ENCODE results near the gene CIB2.

CIB2 gene

GRCh38 chr15:78130466-78131294, 565 bp downstream of the CIB2 start:
- TF ChIP-seq REST (IDR thresholded peaks at IDR 0.05; ENCODE audit: insufficient read depth in 1 of 2, low read depth in 2 of 2, low read length in 2 of 2) (no peak), POLR2AphosphoS5 (IDR thresholded peaks at IDR 0.05; ENCODE audit: low read depth, low read length) (no peak), FOXP2 (optimal IDR thresholded peaks at IDR 0.05; ENCODE audit: borderline replicate concordance, extremely low read depth, extremely low read length, insufficient read depth) (no peak), SIN3A (IDR thresholded peaks at IDR 0.05; ENCODE audit: borderline replicate concordance, insufficient read depth, low read length) (no peak), TAF1 (IDR thresholded peaks at IDR 0.05; ENCODE audit: borderline replicate concordance, insufficient read depth, low read length) (no peak)

GRCh38 chr15:78129751-78130287, 1.4 kb downstream of the CIB2 start:
- TF ChIP-seq TAF1 (IDR thresholded peaks at IDR 0.05; ENCODE audit: borderline replicate concordance, insufficient read depth, low read length) (no peak), POLR2AphosphoS5 (IDR thresholded peaks at IDR 0.05; ENCODE audit: low read depth, low read length) (no peak), SIN3A (IDR thresholded peaks at IDR 0.05; ENCODE audit: borderline replicate concordance, insufficient read depth, low read length) (no peak), REST (IDR thresholded peaks at IDR 0.05; ENCODE audit: insufficient read depth in 1 of 2, low read depth in 2 of 2, low read length in 2 of 2) (no peak), FOXP2 (optimal IDR thresholded peaks at IDR 0.05; ENCODE audit: borderline replicate concordance, extremely low read depth, extremely low read length, insufficient read depth) (no peak)

- no peak for TF ChIP-seq REST (IDR thresholded peaks at IDR 0.05; ENCODE audit: insufficient read depth in 1 of 2, low read depth in 2 of 2, low read length in 2 of 2)
- TF ChIP-seq TAF1 (IDR thresholded peaks at IDR 0.05; ENCODE audit: borderline replicate concordance, insufficient read depth, low read length): no peak
- no peak for TF ChIP-seq SIN3A (IDR thresholded peaks at IDR 0.05; ENCODE audit: borderline replicate concordance, insufficient read depth, low read length)
- no peak for TF ChIP-seq POLR2AphosphoS5 (IDR thresholded peaks at IDR 0.05; ENCODE audit: low read depth, low read length)
- TF ChIP-seq FOXP2 (optimal IDR thresholded peaks at IDR 0.05; ENCODE audit: borderline replicate concordance, extremely low read depth, extremely low read length, insufficient read depth): no peak
These were observed 2.0 kb downstream of the CIB2 start for GRCh38 chr15:78129077-78129750.

GRCh38 chr15:78127882-78128281, 3.4 kb downstream of the CIB2 start:
- no peak for TF ChIP-seq POLR2AphosphoS5 (IDR thresholded peaks at IDR 0.05; ENCODE audit: low read depth, low read length)
- no peak for TF ChIP-seq SIN3A (IDR thresholded peaks at IDR 0.05; ENCODE audit: borderline replicate concordance, insufficient read depth, low read length)
- no peak for TF ChIP-seq REST (IDR thresholded peaks at IDR 0.05; ENCODE audit: insufficient read depth in 1 of 2, low read depth in 2 of 2, low read length in 2 of 2)
- no peak for TF ChIP-seq FOXP2 (optimal IDR thresholded peaks at IDR 0.05; ENCODE audit: borderline replicate concordance, extremely low read depth, extremely low read length, insufficient read depth)
- no peak for TF ChIP-seq TAF1 (IDR thresholded peaks at IDR 0.05; ENCODE audit: borderline replicate concordance, insufficient read depth, low read length)

Data from PFSK-1 (cell line).